ENCODE data around the gene MAL. TPM values are rescaled to one million over a fixed set of nuclear protein-coding genes. Genes with fewer than 3 reads are reported as not detected.

MAL gene
- polyA plus RNA-seq, 1 donor from 2014 or later: not detected

DNA sequence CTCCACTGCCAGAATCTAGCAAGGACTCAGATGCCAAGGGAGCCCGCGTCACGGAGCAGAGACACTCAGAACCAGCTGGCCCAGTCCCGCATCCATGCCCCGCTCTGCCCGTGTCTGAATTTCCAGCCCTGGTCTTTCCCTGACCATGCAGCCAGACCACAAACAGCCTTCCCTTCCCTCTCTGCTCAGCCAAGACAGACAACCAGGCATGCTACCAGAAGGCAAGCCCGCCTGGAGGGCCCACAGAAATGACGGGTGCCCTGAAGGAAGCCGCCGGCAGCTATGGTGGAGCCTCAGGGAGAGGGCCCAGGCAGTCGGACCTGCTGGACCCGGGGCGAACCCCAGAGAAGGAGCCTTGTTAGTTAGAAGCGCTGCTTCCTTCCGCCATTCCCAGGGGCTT is 45.1 kb upstream of the MAL start:
- H3K27me3 ChIP-seq (ENCODE audit: insufficient read depth, low read depth, low read length): no peaks in the 10 kb centered on the region
- no peak overlapping the region for H3K4me3 ChIP-seq (ENCODE audit: low read length)
- H3K36me3 ChIP-seq (ENCODE audit: insufficient read depth, low read length): no peaks in the 10 kb centered on the region
- no peak overlapping the region for H3K4me2 ChIP-seq (ENCODE audit: low read length)
- no peak overlapping the region for H3K27ac ChIP-seq (ENCODE audit: low read length)
- H2AFZ ChIP-seq (ENCODE audit: low read depth, low read length): no peak overlapping the region
- TF ChIP-seq RAD21 (conservative IDR thresholded peaks at IDR 0.05): no peak
- no peak for TF ChIP-seq TAF1 (IDR thresholded peaks at IDR 0.05; ENCODE audit: low read depth)
- no peak for TF ChIP-seq POLR2AphosphoS5 (IDR thresholded peaks at IDR 0.05)
- TF ChIP-seq, protein P1, sequence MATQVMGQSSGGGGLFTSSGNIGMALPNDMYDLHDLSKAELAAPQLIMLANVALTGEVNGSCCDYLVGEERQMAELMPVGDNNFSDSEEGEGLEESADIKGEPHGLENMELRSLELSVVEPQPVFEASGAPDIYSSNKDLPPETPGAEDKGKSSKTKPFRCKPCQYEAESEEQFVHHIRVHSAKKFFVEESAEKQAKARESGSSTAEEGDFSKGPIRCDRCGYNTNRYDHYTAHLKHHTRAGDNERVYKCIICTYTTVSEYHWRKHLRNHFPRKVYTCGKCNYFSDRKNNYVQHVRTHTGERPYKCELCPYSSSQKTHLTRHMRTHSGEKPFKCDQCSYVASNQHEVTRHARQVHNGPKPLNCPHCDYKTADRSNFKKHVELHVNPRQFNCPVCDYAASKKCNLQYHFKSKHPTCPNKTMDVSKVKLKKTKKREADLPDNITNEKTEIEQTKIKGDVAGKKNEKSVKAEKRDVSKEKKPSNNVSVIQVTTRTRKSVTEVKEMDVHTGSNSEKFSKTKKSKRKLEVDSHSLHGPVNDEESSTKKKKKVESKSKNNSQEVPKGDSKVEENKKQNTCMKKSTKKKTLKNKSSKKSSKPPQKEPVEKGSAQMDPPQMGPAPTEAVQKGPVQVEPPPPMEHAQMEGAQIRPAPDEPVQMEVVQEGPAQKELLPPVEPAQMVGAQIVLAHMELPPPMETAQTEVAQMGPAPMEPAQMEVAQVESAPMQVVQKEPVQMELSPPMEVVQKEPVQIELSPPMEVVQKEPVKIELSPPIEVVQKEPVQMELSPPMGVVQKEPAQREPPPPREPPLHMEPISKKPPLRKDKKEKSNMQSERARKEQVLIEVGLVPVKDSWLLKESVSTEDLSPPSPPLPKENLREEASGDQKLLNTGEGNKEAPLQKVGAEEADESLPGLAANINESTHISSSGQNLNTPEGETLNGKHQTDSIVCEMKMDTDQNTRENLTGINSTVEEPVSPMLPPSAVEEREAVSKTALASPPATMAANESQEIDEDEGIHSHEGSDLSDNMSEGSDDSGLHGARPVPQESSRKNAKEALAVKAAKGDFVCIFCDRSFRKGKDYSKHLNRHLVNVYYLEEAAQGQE (IDR thresholded peaks at IDR 0.05; ENCODE audit: borderline replicate concordance): no peak
- no peak for TF ChIP-seq EZH2 (IDR thresholded peaks at IDR 0.05; ENCODE audit: borderline replicate concordance, insufficient read depth, low read length, poor library complexity, severe bottlenecking)
- TF ChIP-seq, protein P2, sequence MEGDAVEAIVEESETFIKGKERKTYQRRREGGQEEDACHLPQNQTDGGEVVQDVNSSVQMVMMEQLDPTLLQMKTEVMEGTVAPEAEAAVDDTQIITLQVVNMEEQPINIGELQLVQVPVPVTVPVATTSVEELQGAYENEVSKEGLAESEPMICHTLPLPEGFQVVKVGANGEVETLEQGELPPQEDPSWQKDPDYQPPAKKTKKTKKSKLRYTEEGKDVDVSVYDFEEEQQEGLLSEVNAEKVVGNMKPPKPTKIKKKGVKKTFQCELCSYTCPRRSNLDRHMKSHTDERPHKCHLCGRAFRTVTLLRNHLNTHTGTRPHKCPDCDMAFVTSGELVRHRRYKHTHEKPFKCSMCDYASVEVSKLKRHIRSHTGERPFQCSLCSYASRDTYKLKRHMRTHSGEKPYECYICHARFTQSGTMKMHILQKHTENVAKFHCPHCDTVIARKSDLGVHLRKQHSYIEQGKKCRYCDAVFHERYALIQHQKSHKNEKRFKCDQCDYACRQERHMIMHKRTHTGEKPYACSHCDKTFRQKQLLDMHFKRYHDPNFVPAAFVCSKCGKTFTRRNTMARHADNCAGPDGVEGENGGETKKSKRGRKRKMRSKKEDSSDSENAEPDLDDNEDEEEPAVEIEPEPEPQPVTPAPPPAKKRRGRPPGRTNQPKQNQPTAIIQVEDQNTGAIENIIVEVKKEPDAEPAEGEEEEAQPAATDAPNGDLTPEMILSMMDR (IDR thresholded peaks at IDR 0.05; ENCODE audit: poor library complexity, severe bottlenecking): no peak
- no peak for TF ChIP-seq EP300 (conservative IDR thresholded peaks at IDR 0.05; ENCODE audit: poor library complexity, severe bottlenecking)
- H3F3A ChIP-seq (ENCODE audit: insufficient read depth, low read length, poor library complexity, severe bottlenecking): no peaks in the 10 kb centered on the region
- peaks cover 4% of the 10 kb centered on the region for H3K9me3 ChIP-seq (ENCODE audit: low read length)
- no peaks in the 10 kb centered on the region for H3K79me2 ChIP-seq (replicated peaks; ENCODE audit: insufficient read depth, low read length)
- H4K20me1 ChIP-seq (ENCODE audit: insufficient read depth): no peaks in the 10 kb centered on the region
- H3K9ac ChIP-seq (ENCODE audit: low read length): no peak overlapping the region
- H3K9me2 ChIP-seq (ENCODE audit: insufficient read depth, low read length): no peaks in the 10 kb centered on the region

DNA sequence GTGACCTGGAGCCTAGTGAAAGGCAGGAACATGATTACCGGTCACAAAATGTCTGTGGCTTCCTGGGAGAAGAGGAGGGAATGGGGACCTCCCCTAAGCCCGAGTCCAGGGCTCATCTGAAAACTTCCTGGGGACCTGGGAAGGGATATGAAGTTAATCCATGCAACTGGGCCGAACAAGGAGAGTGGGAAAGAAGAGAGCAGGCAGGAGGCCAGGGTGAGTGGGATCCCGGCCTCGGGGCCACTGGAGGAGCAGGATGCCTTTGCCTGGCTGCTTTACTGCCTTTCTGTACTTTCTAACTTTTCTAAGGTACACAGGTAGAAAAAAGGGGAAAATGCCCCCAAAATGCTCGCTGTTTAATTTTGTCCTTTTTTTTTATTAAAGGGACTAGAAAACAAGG is 43.4 kb upstream of the MAL start:
- Histone ChIP-seq H4K20me1 (ENCODE audit: insufficient read depth) (no peaks in the 10 kb centered on the region), H3K9me3 (ENCODE audit: low read length) (no peaks in the 10 kb centered on the region), H3K4me2 (ENCODE audit: low read length) (no peak overlapping the region), H2AFZ (ENCODE audit: low read depth, low read length) (no peak overlapping the region), H3K36me3 (ENCODE audit: insufficient read depth, low read length) (no peaks in the 10 kb centered on the region), H3K9ac (ENCODE audit: low read length) (no peak overlapping the region), H3K9me2 (ENCODE audit: insufficient read depth, low read length) (no peaks in the 10 kb centered on the region), H3K27me3 (ENCODE audit: insufficient read depth, low read depth, low read length) (no peaks in the 10 kb centered on the region), H3K79me2 (replicated peaks; ENCODE audit: insufficient read depth, low read length) (no peaks in the 10 kb centered on the region), H3K27ac (ENCODE audit: low read length) (no peak overlapping the region), H3F3A (ENCODE audit: insufficient read depth, low read length, poor library complexity, severe bottlenecking) (no peaks in the 10 kb centered on the region), H3K4me3 (ENCODE audit: low read length) (no peak overlapping the region)
- TF ChIP-seq MXI1 (conservative IDR thresholded peaks at IDR 0.05; ENCODE audit: poor library complexity, severe bottlenecking) (no peak), TAF1 (IDR thresholded peaks at IDR 0.05; ENCODE audit: low read depth) (no peak), SMC3 (conservative IDR thresholded peaks at IDR 0.05; ENCODE audit: poor library complexity) (no peak), EP300 (conservative IDR thresholded peaks at IDR 0.05; ENCODE audit: poor library complexity, severe bottlenecking) (no peak), EZH2 (IDR thresholded peaks at IDR 0.05; ENCODE audit: borderline replicate concordance, insufficient read depth, low read length, poor library complexity, severe bottlenecking) (no peak), RAD21 (conservative IDR thresholded peaks at IDR 0.05) (no peak), POLR2AphosphoS5 (IDR thresholded peaks at IDR 0.05) (no peak)
- TF ChIP-seq, protein P2 (IDR thresholded peaks at IDR 0.05; ENCODE audit: poor library complexity, severe bottlenecking): no peak
- TF ChIP-seq, protein P1 (IDR thresholded peaks at IDR 0.05; ENCODE audit: borderline replicate concordance): no peak

Measured in neural cell (in vitro differentiated cells).